Mesothelial cell of epicardium (in vitro differentiated cells): ENCODE data around the gene WAC. TPM values are rescaled to one million over a fixed set of nuclear protein-coding genes. Genes with fewer than 3 reads are reported as not detected.

Source experiments
- DNase-seq, 2 experiments: peaks; one replicate each; pipeline ENCODE4 v3.0.0; 2021; ENCODE audit warnings: low spot score in 2 of 2; ENCODE audit not compliant: unreplicated experiment in 2 of 2
- H3K27ac Mint-ChIP-seq: 2 replicates; pipeline ENCODE4 v1.8.0; 2021; ENCODE audit warnings: mixed read lengths
- H3K27me3 Mint-ChIP-seq: 2 replicates; pipeline ENCODE4 v1.8.0; 2021; ENCODE audit warnings: low read depth, mixed read lengths
- H3K36me3 Mint-ChIP-seq: 2 replicates; pipeline ENCODE4 v1.8.0; 2021; ENCODE audit warnings: mixed read lengths
- H3K4me1 Mint-ChIP-seq: 2 replicates; pipeline ENCODE4 v1.8.0; 2021; ENCODE audit warnings: mixed read lengths
- H3K4me3 Mint-ChIP-seq: 2 replicates; pipeline ENCODE4 v1.8.0; 2021; ENCODE audit warnings: mild to moderate bottlenecking, moderate library complexity, mixed read lengths
- H3K9me3 Mint-ChIP-seq: 2 replicates; pipeline ENCODE4 v1.8.0; 2021; ENCODE audit warnings: mixed read lengths
- CTCF ChIP-seq: fragments of 200-600 bp; sonication (generic); IDR thresholded peaks from one replicate; pipeline ENCODE4 v1.5.0; 2021; ENCODE audit warnings: antibody characterized with exemption; ENCODE audit not compliant: unreplicated experiment
- total RNA-seq: library from RNA; stranded (reverse); gene quantifications from 3 replicates; pipeline ENCODE4 v1.2.1, GENCODE V29; 2021

Gene WAC
- total RNA-seq, 1 donor from 2014 or later = 141 TPM

DNA sequence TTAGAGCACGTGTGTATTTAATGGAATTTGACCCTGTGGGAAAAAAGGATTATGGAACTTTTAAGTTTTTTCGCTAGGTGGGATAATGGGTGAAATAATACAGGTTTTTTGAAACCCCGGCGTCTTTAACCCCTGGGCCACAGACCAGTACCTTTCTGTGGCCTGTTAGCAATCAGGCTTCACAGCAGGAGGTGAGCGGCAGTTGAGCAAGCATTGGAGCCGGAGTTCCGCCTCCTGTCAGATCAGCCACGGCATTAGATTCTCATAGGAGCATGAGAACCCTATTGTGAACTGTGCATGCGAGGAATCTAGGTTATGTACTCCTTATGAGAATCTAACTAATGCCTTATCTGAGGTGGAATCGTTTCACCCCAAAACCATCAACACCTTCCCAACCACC, 28.6 kb downstream of the WAC start:
- H3K4me1 Mint-ChIP-seq = peaks cover 33% of the 10 kb centered on the region
- H3K36me3 Mint-ChIP-seq = peaks cover 18% of the 10 kb centered on the region
- H3K4me3 Mint-ChIP-seq = no peak overlapping the region
- no peak overlapping the region for H3K27ac Mint-ChIP-seq
- DNase-seq = no peak
- no peak for TF ChIP-seq CTCF
- H3K9me3 Mint-ChIP-seq = no peaks in the 10 kb centered on the region
- no peaks in the 10 kb centered on the region for H3K27me3 Mint-ChIP-seq

DNA sequence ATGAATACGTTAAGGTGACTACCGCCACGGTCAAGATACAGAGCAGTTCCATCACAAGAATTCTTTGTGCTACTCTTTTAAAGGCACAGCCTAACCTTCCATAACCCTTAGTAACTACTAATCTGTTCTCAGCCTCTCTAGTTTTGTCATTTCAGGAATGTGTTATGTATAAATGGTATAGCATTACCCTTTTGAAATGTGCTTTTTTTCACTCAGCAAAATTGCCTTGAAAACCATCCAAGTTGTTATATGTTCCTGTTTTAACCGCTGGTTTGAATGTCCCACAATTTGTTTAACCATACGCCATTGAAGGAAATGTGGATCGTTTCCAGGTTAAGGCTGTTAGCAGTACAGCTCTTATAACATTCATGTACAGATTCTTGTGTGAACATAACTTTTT, 32.0 kb downstream of the WAC start:
- no peaks in the 10 kb centered on the region for H3K9me3 Mint-ChIP-seq
- peaks cover 41% of the 10 kb centered on the region for H3K4me1 Mint-ChIP-seq
- H3K4me3 Mint-ChIP-seq = no peak overlapping the region
- H3K27ac Mint-ChIP-seq = peak overlapping the region; percentile 79
- TF ChIP-seq CTCF = no peak
- DNase-seq = no peak
- H3K36me3 Mint-ChIP-seq = peaks cover 21% of the 10 kb centered on the region
- no peaks in the 10 kb centered on the region for H3K27me3 Mint-ChIP-seq

DNA sequence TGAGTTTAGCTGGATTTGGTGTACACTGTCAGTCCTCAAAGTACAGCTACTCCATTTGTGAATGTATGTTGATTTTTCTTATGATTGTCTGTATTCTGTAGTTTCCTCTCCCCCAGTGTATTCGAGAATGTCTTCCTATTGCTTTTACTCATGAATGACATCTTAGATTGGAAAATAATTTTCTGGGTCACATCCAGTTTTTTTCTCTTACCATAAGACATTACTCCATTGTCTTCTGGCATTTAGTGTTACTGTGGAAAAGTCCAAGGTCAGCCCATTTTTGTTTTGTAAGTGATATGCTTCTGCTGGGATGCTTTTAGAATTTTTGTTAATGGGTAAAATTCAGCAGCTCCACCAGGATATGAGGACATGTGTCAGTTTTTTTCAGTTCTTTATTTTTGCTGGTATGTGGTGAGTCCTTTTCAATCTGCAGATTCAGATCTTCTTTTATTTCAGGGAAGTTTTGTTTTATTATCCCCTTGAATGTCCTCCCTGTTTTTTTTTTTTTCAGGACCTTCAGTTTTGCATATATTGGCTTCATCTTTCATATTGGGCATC, 33.6 kb downstream of the WAC start:
- Mint-ChIP-seq H3K4me3 (no peak overlapping the region), H3K4me1 (peaks cover 41% of the 10 kb centered on the region), H3K27ac (peak overlapping the region; percentile 59), H3K27me3 (no peaks in the 10 kb centered on the region), H3K9me3 (no peaks in the 10 kb centered on the region), H3K36me3 (peaks cover 20% of the 10 kb centered on the region)
- TF ChIP-seq CTCF = no peak
- no peak for DNase-seq

- Mint-ChIP-seq H3K4me1 (peaks cover 40% of the 10 kb centered on the region), H3K4me3 (no peak overlapping the region), H3K27me3 (no peaks in the 10 kb centered on the region), H3K27ac (peak overlapping the region; percentile 54), H3K36me3 (peaks cover 17% of the 10 kb centered on the region), H3K9me3 (no peaks in the 10 kb centered on the region)
- no peak for DNase-seq
- TF ChIP-seq CTCF = no peak
Measured at GRCh38 chr10:28569506-28570159, 36.7 kb downstream of the WAC start.

GRCh38 chr10:28570598-28570997, 37.7 kb downstream of the WAC start:
- Mint-ChIP-seq H3K4me3 (no peak overlapping the region), H3K27ac (no peak overlapping the region), H3K4me1 (peaks cover 37% of the 10 kb centered on the region), H3K9me3 (no peaks in the 10 kb centered on the region), H3K36me3 (peaks cover 19% of the 10 kb centered on the region), H3K27me3 (no peaks in the 10 kb centered on the region)
- no peak for DNase-seq
- TF ChIP-seq CTCF = no peak
